Measurements from ENCODE around the gene CACNA1F. TPM values are rescaled to one million over a fixed set of nuclear protein-coding genes. Genes with fewer than 3 reads are reported as not detected.

Gene CACNA1F
- total RNA-seq, 1 experiment from 2014 or later = 0.05 TPM

DNA sequence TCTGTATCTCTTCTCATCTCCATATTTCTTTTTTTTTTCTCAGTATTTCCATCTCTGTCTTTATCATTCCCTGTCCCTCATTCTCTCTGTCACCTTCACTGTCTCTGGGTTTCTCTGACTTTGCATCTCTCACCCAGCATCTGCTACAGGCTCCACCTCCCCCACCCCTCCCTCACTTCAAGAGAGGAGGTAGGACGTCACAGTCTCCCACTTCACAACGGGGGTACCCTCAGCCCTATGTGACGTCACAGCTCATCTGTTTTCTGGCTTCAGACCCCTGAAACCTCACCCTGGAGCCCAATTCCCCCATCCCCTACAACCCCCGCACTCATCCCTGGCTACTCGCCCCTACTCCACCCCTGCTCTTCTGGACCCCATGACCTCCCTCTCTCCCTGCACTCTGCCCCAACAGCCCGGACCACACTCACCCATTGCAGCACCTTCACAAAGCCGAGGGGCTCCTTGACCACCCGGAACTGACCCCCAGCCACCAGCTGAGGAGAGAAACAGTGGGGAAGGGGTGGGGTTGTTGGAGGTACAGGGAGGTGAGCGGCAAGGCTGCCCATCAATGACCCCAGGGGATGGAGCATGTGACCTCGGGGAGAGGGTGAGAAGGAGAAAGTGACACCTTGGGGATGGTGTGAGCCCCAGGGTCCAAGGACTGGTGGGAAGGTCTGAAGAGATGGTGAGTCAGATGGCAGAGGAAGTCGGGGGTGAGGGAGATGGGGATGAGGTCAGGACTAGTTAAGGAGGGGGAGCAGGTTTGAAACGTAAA is 34.4 kb downstream of the CACNA1F start:
- no TSS peak for BruUV-seq (replicated peaks)
- H3K27ac Mint-ChIP-seq (ENCODE audit: unreplicated experiment) = peak overlapping the region; percentile 26
- peak overlapping the region; percentile 54 for H3K4me3 Mint-ChIP-seq (ENCODE audit: unreplicated experiment)
- CTCF ChIA-PET = no interaction called here
- no peak for DNase-seq
- Histone ChIP-seq H3K9me3 (no peaks in the 10 kb centered on the region), H3K4me3 (ENCODE audit: low read depth, low read length) (peak overlapping the region; percentile 52; the same call in 1 of the 2 replicates), H3K36me3 (ENCODE audit: control insufficient read depth, insufficient read depth, low read length) (no peaks in the 10 kb centered on the region), H3K4me1 (peaks cover 16% of the 10 kb centered on the region; the same call in 1 of the 2 replicates), H3K27me3 (replicated peaks; ENCODE audit: control insufficient read depth, insufficient read depth, low read length) (no peaks in the 10 kb centered on the region)
- no peaks in the 10 kb centered on the region for H3K9me3 Mint-ChIP-seq (ENCODE audit: unreplicated experiment)
- H3K4me1 Mint-ChIP-seq (ENCODE audit: low read depth, unreplicated experiment) = peaks cover 25% of the 10 kb centered on the region
- H3K36me3 Mint-ChIP-seq (ENCODE audit: insufficient read depth, unreplicated experiment) = peaks cover 21% of the 10 kb centered on the region
- POLR2A ChIA-PET = no interaction called here
- H3K27me3 Mint-ChIP-seq (ENCODE audit: insufficient read depth, unreplicated experiment) = no peaks in the 10 kb centered on the region
- TF ChIP-seq, protein P1, sequence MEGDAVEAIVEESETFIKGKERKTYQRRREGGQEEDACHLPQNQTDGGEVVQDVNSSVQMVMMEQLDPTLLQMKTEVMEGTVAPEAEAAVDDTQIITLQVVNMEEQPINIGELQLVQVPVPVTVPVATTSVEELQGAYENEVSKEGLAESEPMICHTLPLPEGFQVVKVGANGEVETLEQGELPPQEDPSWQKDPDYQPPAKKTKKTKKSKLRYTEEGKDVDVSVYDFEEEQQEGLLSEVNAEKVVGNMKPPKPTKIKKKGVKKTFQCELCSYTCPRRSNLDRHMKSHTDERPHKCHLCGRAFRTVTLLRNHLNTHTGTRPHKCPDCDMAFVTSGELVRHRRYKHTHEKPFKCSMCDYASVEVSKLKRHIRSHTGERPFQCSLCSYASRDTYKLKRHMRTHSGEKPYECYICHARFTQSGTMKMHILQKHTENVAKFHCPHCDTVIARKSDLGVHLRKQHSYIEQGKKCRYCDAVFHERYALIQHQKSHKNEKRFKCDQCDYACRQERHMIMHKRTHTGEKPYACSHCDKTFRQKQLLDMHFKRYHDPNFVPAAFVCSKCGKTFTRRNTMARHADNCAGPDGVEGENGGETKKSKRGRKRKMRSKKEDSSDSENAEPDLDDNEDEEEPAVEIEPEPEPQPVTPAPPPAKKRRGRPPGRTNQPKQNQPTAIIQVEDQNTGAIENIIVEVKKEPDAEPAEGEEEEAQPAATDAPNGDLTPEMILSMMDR (IDR thresholded peaks at IDR 0.05; ENCODE audit: insufficient read depth in 1 of 2, low read depth in 1 of 2, low read length in 1 of 2, severe bottlenecking in 1 of 2, unreplicated experiment in 1 of 2) = no peak
- intact Hi-C loops (cut with micrococcal nuclease; ENCODE audit: unreplicated experiment) = loop anchor here (10.0 kb wide), 1 partner anchor 636 kb away; no protein-coding TSS in a partner anchor

DNA sequence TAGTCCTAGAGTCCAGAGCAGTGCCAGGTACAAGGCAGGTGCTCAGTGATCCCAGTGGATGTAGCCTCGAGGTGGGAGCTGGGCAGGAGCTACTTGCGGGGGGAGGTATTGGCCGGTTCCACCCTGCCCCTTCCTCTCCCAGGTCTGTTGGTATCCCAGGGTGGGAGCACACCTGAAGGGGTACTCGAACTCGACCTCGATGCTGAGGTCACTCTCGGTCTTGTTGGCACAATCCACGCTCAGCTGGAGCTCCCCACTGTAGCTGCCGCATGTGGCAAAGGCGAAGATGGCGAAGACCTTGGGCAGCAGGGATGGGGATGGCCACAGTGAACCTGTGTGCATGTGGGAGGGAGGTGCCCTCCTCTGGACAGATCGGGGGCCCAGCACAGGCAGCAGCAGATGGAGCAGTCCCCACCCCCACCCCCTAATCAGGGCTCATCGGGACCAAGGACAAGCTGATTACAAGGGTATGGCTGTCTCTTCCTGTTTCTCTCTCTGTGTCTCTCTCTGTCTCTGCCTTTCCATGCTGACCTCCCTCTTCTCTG is 35.5 kb downstream of the CACNA1F start:
- Mint-ChIP-seq H3K27ac (ENCODE audit: unreplicated experiment) (no peak overlapping the region), H3K4me3 (ENCODE audit: unreplicated experiment) (no peak overlapping the region), H3K9me3 (ENCODE audit: unreplicated experiment) (no peaks in the 10 kb centered on the region), H3K27me3 (ENCODE audit: insufficient read depth, unreplicated experiment) (no peaks in the 10 kb centered on the region), H3K4me1 (ENCODE audit: low read depth, unreplicated experiment) (peaks cover 33% of the 10 kb centered on the region), H3K36me3 (ENCODE audit: insufficient read depth, unreplicated experiment) (peaks cover 25% of the 10 kb centered on the region)
- Histone ChIP-seq H3K9me3 (no peaks in the 10 kb centered on the region), H3K36me3 (ENCODE audit: control insufficient read depth, insufficient read depth, low read length) (no peaks in the 10 kb centered on the region), H3K4me3 (ENCODE audit: low read depth, low read length) (no peak overlapping the region), H3K4me1 (peaks cover 16% of the 10 kb centered on the region; the same call in 1 of the 2 replicates), H3K27me3 (replicated peaks; ENCODE audit: control insufficient read depth, insufficient read depth, low read length) (no peaks in the 10 kb centered on the region)
- POLR2A ChIA-PET = no interaction called here
- CTCF ChIA-PET = interaction anchor here (0.5 kb wide), 1 partner anchor 676 kb away, joined by 6 read pairs; no protein-coding TSS in a partner anchor
- BruUV-seq (replicated peaks) = no TSS peak
- intact Hi-C loops (cut with micrococcal nuclease; ENCODE audit: unreplicated experiment) = loop anchor here (10.0 kb wide), 1 partner anchor 637 kb away; no protein-coding TSS in a partner anchor
- DNase-seq = no peak
- TF ChIP-seq, protein P1 (IDR thresholded peaks at IDR 0.05; ENCODE audit: insufficient read depth in 1 of 2, low read depth in 1 of 2, low read length in 1 of 2, severe bottlenecking in 1 of 2, unreplicated experiment in 1 of 2) = no peak

DNA sequence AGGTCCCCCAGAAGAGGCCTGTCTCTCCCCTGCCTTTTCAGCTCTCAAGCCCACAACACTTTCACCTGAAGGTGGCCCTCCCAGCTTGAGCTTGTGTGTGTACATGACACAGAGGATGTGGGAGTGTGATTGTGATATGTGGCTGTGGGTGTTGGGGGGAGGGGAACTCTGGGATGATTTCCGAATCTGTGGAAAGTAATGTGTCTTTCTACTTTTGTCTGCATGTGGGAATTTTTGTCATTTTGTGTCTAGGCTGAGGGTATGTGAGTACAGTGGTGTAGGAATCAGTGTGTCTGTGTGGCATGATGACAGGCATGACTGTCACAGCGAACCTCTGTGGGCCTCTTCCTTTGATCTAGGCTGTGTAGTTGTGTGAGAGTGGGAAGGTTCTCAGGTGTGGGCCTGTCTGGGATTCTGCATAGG is 39.6 kb downstream of the CACNA1F start:
- TF ChIP-seq, protein P1 (IDR thresholded peaks at IDR 0.05; ENCODE audit: insufficient read depth in 1 of 2, low read depth in 1 of 2, low read length in 1 of 2, severe bottlenecking in 1 of 2, unreplicated experiment in 1 of 2) = no peak
- H3K4me3 Mint-ChIP-seq (ENCODE audit: unreplicated experiment) = no peak overlapping the region
- Histone ChIP-seq H3K36me3 (ENCODE audit: control insufficient read depth, insufficient read depth, low read length) (no peaks in the 10 kb centered on the region), H3K27me3 (replicated peaks; ENCODE audit: control insufficient read depth, insufficient read depth, low read length) (no peaks in the 10 kb centered on the region), H3K4me1 (peaks cover 4% of the 10 kb centered on the region), H3K9me3 (no peaks in the 10 kb centered on the region), H3K4me3 (ENCODE audit: low read depth, low read length) (no peak overlapping the region)
- peaks cover 53% of the 10 kb centered on the region for H3K4me1 Mint-ChIP-seq (ENCODE audit: low read depth, unreplicated experiment)
- CTCF ChIA-PET = no interaction called here
- DNase-seq = no peak
- H3K27ac Mint-ChIP-seq (ENCODE audit: unreplicated experiment) = peak overlapping the region; percentile 44
- POLR2A ChIA-PET = interaction anchor here (1.0 kb wide), 1 partner anchor 75 kb away, joined by 6 read pairs; no protein-coding TSS in a partner anchor
- H3K36me3 Mint-ChIP-seq (ENCODE audit: insufficient read depth, unreplicated experiment) = peaks cover 37% of the 10 kb centered on the region
- peaks cover 4% of the 10 kb centered on the region for H3K27me3 Mint-ChIP-seq (ENCODE audit: insufficient read depth, unreplicated experiment)
- BruUV-seq (replicated peaks) = no TSS peak
- no peaks in the 10 kb centered on the region for H3K9me3 Mint-ChIP-seq (ENCODE audit: unreplicated experiment)
- intact Hi-C loops (cut with micrococcal nuclease; ENCODE audit: unreplicated experiment) = loop anchor here (5.0 to 10.0 kb wide), 2 partner anchors 71 to 641 kb away; partner anchors contain the start of gene GPKOW
